ENCODE measurements around the gene ADAM8.

GRCh38 chr10:133307776-133308420, 31.2 kb upstream of the ADAM8 start:
- TF ChIP-seq CTCF (conservative IDR thresholded peaks at IDR 0.05; ENCODE audit: low read length) = peak; percentile 85
- TF ChIP-seq EZH2phosphoT487 (IDR thresholded peaks at IDR 0.05; ENCODE audit: borderline replicate concordance, low read depth, low read length) = no peak

All from OCI-LY7 (cell line).